HG03139 (cell line): ENCODE results near the gene GIN1.
"Not testable (repeated sequence)": the region's sequence is repeated elsewhere in the genome, so short reads cannot be mapped to it uniquely, and the experiment has no call there.

ENCODE experiments used
- ATAC-seq: cut with Tn5 transposase; IDR thresholded peaks from one replicate; pipeline ENCODE4 v1.9.1; 2021; ENCODE audit not compliant: unreplicated experiment

GIN1 gene

GRCh38 chr5:103111468-103111867, 8.5 kb downstream of the GIN1 start:
- no peak for ATAC-seq

- ATAC-seq, result no peak
These were observed 9.5 kb downstream of the GIN1 start for GRCh38 chr5:103110403-103110802.

GRCh38 chr5:103109277-103109676, 10.7 kb downstream of the GIN1 start:
- no peak for ATAC-seq

GRCh38 chr5:103108086-103108485, 11.9 kb downstream of the GIN1 start:
- no peak for ATAC-seq

GRCh38 chr5:103102234-103102633, 17.7 kb downstream of the GIN1 start:
- no peak for ATAC-seq

- ATAC-seq, result no peak
These were observed 18.7 kb downstream of the GIN1 start for GRCh38 chr5:103101079-103101750.

- ATAC-seq, result no peak
These were observed 20.9 kb downstream of the GIN1 start for GRCh38 chr5:103098993-103099392.

GRCh38 chr5:103094737-103095136, 25.2 kb downstream of the GIN1 start:
- no peak for ATAC-seq

- no peak for ATAC-seq
These were observed 26.2 kb downstream of the GIN1 start for GRCh38 chr5:103093727-103094126.

- ATAC-seq, result no peak
These were observed 27.3 kb downstream of the GIN1 start for GRCh38 chr5:103092676-103093075.

- no peak for ATAC-seq
These were observed 29.1 kb downstream of the GIN1 start for GRCh38 chr5:103090791-103091190.

GRCh38 chr5:103089272-103089671, 30.7 kb downstream of the GIN1 start:
- ATAC-seq, result no peak

GRCh38 chr5:103086547-103086946, 33.4 kb downstream of the GIN1 start:
- no peak for ATAC-seq

GRCh38 chr5:103079796-103080195, 40.1 kb downstream of the GIN1 start:
- no peak for ATAC-seq

- ATAC-seq, result no peak
These were observed 44.5 kb downstream of the GIN1 start for GRCh38 chr5:103075442-103075841.

GRCh38 chr5:103073500-103073899, 46.4 kb downstream of the GIN1 start:
- ATAC-seq, result not testable (repeated sequence)

GRCh38 chr5:103066326-103066725, 53.6 kb downstream of the GIN1 start:
- no peak for ATAC-seq

GRCh38 chr5:103060424-103060954, 59.4 kb downstream of the GIN1 start:
- no peak for ATAC-seq

- ATAC-seq, result no peak
These were observed 60.4 kb downstream of the GIN1 start for GRCh38 chr5:103059525-103059924.

GRCh38 chr5:103057208-103058130, 62.5 kb downstream of the GIN1 start:
- ATAC-seq, result no peak

GRCh38 chr5:103046706-103047105, 73.2 kb downstream of the GIN1 start:
- ATAC-seq, result not testable (repeated sequence)
